Globus pallidus (tissue), 1 donor: ENCODE results near the gene CCNB1.
A peak's percentile ranks its signal among the peaks of the same experiment; 100 is the strongest.
"Not testable (repeated sequence)": the region's sequence is repeated elsewhere in the genome, so short reads cannot be mapped to it uniquely, and the experiment has no call there.

ENCODE experiments used
- DNase-seq: peaks from one replicate; pipeline ENCODE4 v3.0.0-alpha.2; 2015; ENCODE audit warnings: low spot score

Gene CCNB1

DNA sequence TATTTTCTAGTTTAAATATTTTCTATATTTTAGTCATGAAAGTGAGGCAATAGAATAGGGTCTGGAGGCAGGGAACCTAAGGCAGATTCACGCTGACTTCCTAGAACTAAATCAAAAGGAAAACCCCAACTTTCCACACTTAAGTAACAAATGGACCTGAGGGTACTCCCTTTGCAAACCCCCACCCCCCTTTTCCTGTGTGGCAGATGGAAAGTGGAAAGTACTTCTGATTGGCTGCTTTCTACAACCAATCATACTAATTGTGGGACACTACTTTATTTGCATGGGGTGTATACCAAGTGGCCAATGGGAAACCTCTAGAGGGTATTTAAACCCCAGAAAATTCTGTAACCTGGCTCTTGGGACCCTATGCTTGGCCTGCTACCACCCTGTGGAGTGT is 17.7 kb downstream of the CCNB1 start:
- no peak for DNase-seq

DNA sequence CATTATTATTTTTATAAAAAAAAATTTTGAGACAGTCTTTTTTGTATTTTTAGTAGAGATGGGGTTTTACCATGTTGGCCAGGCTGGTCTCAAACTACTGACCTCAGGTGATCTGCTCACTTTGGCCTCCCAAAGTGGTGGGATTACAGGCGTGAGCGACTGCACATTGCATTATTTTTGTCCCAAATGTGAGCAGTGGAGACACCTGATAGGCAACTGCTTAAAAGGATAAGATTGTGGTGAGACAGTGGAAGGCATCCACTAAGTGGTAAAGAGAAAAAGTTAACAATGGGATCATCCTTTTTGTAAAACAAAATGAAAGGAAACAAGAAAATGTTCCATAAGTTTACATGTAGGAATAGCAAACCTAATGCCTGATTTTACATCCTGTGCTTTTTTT is 20.4 kb downstream of the CCNB1 start:
- no peak for DNase-seq

DNA sequence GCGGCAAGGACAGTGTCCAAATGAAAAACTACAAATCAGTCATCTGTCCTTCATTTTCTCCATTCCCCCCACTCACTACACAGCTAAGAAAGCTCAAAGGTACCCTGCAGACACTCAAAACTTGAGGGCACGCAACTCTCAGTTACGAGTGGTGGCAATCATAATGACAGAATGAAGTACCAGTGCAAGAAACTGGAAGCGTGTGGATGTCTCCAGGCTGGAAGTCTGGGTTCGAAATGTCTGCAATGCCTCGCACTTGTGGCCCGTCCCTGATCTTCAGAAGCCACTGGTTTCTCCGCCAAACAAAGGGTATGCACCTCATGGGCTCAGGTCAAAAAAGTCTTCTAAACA is 21.8 kb downstream of the CCNB1 start:
- no peak for DNase-seq

DNA sequence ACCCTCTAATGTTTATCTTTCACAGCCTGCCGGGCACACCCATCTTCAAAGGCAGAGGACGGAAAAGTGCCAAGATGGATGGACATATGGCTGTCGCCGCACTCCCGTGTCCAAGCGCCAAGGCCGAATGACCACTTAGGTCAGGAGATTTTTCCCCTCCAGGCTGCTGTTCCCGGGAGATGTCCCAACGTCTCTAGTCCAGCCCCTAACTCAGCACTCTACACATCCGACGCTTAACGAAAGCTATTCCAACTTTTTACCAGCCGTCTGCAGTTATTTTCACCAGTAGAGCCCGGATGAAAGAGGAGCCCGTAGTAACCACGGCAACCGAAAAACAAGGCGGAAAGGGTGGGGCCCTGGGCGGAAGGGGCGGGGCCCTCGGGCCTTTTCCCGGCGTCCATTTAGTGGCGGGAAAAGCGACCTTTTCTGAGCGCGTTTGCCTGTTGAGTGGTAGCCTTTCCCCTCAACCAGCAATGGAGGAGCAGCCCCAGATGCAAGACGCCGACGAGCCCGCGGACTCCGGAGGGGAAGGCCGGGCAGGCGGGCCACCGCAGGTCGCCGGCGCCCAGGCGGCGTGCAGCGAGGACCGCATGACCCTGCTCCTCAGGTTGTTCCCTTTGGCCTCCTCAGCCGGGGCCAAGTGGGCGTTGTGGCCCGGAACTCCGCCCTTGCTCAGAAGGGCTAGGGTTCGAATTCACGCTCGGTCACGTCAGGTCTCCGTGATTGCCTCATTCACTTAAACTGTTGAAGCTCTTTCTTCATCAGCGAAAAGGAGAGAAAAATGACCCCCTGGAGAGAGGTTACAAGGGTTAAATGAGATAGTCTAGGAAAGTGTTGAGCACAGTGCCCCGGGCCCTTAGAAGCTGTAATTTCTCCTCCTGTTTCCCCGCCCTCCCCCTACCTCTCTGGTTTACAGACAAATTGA is 22.5 kb downstream of the CCNB1 start, which contains the start of gene CENPH:
TSS of gene CENPH (plus strand) at position 422 of the 925 bp plus-strand sequence. CDS start at position 474, 52 bp downstream.
- DNase-seq = peak; percentile 79

DNA sequence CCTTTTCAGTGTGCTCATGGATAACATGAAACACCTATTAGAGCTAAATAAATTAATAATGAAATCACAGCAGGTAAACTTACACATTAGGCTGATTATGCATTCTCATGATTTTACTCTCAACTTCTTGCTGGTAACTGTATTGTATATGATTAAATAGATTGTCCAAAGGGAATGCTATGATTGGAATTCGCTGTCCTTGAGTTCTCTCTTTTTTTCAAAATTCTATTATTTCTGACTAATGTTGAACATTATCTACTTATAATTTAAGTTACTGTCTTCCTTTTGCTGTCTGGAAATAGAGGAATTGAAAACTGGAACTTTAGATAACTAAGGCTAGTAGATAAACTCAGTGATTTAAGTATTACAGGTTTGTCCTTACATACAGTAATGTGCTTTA is 35.5 kb downstream of the CCNB1 start:
- DNase-seq = no peak

DNA sequence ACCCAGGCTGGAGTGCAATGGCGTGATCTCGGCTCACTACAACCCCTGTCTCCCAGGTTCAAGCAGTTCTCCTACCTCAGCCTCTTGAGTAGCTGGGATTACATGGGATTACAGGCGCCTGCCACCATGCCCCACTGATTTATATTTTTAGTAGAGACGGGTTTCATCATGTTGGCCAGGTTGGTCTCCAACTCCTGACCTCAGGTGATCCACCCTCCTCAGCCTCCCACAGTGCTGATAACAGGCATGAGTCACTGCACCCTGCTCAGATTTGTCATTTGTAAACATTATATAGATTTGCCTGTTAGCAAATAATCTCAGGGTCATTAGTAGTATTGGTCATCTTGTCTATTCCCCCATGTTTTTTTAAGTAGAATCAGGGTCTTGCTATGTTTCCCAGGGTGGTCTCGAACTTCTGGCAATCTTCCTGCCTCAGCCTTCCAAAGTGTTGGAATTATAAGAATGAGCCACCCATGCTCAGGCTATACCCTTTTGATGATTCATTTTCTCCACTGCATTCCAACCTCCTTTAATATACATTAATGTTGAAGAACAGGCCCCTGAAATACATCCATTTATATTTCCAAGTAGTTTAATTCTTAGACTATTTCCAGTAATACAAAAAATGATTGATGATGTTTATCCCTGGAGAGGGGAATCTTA is 39.7 kb downstream of the CCNB1 start:
- DNase-seq = no peak

DNA sequence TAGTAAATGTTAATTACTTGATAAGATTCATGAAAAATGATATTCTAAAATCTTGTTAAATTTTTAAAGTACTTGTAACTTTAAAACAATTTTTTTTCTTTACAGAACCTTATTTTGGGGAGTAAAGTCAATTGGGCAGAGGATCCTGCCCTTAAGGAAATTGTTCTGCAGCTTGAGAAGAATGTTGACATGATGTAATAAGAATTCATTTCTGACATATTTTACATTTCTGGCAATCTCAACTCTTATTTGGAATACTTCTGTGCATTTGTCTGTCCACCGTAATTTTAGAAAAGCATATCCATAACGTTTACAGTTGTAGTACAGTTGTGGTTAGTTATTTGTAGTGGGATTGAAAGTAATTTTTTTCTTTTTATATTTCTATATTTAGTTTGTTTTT is 42.7 kb downstream of the CCNB1 start:
- no peak for DNase-seq

DNA sequence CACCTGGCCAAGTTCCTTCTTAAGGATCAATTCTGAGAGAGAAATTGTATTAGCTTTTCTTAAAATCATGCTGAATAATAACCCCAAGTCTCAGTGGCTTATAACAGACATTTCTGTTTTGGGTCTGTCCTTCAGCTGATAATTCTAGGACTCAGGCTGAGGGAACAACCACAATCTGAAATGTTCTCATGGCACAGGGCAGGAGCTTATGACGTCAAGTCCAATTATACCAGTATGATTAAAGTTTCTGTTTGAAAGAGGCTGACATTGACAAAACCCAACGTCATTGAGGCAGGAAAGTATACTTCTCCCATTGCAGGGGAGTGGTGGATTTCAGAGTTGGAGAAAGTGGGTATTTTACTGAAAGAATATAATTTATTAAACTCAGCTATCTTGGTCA is 44.2 kb downstream of the CCNB1 start:
- no peak for DNase-seq

DNA sequence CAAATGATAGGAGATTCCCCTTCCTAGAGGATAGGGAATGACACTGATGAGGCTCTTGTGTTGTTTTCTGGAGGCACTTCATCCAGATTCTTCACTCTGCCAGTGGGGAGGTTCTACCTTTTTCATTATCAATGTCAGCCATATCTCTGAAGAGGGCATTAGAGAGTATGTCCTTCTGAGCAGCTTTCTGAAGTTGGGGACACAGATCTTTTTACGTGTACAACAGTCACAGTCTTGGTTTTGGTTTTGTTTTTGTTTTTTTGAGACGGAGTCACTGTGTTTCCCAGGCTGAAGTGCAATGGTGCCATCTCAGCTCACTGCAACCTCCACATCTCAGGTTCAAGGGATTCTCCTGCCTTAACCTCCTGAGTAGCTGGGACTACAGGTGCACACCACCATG is 45.1 kb downstream of the CCNB1 start:
- no peak for DNase-seq

DNA sequence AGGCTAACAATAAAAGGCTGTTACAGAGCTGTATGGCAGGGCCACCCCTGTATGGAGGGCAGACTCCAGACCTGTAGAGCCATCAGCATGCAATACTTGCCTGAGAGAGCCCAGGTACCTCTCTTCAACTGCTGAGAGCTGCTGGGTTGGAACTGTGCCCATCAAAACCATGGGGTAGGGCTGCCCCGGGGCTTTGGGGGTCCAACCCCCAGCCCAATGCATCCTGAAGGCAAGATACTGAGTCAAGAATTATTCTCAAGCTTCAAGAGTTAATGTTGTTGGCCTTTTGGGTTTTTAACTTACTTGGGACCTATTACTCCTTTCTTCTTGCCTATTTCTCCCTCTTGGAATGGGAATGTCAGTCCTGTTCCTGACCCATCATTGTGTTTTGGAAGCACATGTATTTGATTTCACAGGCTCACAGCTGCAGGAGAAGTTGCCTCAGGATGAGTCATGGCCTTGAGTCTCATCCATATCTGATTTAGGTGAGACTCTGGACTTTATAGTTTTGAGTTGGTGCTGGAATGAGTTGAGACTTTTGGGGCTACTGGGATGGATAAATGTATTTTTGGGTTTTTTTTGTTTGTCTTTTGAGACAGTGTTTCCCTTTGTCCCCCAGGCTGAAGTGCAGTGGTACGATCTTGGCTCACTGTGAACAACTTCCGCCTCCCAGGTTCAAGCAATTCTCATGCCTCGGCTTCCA is 46.7 kb downstream of the CCNB1 start:
- no peak for DNase-seq

DNA sequence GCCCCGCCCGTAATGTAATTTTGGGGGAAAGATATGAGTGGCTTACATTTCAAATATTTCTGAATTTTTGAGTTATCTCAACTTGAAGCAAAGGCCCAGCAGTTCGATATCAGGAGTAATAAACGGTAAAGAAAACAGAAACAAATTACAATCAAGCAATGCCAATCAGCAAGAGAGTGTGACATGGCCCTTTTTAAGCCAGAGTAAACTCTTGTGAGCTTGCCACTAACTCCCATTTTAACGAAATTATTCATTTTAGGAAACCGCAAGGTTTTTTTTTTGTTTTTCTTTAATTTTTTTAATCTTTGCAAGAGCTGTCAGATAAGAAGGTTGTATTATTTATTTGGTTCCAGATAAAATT is 50.2 kb downstream of the CCNB1 start:
- DNase-seq = no peak

DNA sequence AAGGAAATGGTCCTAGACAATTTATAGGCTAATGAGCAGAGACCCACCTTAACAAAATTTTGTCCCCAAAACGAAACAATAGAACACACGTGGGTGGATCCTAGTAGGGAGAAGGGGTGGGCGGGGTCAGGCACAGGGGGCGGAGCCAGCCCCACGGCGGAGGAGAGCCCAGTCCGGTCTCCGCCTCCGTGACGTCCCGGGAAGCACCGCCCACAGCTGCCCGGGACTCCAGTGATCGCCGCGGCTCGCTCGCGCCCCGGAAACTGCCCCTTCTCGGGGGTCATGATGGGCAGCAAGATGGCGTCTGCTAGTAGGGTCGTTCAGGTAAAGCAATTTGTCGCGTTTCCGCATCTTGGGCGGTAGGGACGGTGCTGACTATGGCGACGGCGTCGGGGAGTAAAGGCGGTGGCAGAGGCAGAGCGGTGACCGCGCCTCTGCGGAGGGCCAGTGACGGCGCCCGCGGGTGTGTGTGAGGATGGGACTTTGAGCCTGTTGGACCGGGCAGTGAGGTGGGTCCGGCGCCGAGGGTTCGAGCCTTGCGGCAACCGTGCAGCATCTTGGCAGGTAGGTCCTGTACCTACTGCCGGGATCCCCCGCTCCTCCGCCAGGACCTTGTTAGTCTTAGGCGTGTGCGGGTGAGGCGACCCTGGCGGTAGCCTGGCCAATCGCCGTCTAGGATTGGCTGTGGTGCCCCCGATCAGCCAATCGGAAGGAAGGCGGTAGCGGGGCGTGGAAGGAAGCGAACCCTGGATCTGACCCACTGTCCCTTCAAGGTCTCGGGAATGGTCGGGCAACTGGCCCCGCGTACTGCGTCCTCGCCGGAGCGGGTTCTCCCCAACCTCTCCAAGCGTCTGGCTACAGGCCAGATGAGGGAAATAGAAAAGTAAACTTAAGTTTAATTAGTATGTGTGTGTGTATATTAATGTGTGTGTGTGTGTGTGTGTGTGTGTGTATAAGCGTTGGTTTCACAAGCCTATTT is 50.9 kb downstream of the CCNB1 start:
- peak; percentile 96 for DNase-seq

DNA sequence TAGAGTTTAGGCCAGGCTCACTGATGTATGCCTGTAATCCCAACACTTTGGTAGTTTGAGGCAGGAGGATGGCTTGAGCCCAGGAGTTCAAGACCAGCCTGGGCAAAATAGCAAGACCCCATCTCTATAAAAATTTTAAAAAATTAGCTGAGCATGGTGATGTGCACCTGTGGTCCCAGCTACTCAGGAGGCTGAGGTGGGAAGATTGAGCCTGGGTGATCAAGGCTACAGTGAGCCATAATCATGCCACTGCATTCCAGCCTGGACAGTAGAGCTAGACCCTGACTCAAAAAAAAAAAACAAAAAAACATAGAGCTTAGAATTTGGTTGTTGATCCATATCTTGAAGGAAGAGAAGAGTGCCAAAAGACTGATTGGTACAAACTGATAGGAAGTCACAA is 53.0 kb downstream of the CCNB1 start:
- no peak for DNase-seq

DNA sequence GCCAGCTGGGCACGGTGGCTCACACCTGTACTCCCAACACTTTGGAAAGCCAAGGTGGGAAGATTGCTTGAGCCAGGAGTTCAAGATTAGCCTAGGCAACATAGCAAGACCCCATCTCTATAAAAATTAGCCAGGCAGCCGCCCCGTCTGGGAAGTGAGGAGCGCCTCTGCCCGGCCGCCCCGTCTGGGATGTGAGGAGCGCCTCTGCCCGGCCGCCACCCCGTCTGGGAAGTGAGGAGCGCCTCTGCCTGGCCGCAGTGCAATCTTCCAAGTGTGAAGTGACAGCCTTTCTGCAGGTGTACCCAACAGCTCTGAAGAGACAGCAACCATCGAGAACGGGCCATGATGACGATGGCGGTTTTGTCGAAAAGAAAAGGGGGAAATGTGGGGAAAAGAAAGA is 53.4 kb downstream of the CCNB1 start:
- DNase-seq = not testable (repeated sequence)

DNA sequence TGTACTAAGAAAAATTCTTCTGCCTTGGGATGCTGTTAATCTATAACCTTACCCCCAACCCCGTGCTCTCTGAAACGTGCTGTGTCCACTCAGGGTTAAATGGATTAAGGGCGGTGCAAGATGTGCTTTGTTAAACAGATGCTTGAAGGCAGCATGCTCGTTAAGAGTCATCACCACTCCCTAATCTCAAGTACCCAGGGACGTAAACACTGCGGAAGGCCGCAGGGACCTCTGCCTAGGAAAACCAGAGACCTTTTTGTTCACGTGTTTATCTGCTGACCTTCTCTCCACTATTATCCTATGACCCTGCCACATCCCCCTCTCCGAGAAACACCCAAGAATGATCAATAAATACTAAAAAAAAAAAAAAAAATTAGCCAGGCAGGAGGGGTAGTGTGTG is 53.9 kb downstream of the CCNB1 start:
- DNase-seq = not testable (repeated sequence)

DNA sequence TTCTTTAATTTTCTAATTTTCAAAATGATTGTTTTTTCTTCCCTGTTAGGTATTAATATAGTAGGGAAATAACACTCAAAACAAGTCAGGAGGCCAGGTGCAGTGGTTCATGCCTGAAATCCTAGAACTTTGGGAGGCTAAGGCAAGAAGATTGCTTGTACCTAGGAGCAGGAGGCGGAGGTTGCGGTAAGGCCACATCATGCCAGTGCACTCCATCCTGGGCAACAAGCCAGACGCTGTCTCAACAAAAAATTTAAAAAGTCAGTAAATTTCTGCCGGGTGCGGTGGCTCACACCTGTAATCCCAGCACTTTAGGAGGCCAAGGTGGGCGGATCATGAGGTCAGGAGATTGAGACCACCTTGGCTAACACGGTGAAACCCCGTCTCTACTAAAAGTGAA is 57.6 kb downstream of the CCNB1 start:
- DNase-seq = no peak

DNA sequence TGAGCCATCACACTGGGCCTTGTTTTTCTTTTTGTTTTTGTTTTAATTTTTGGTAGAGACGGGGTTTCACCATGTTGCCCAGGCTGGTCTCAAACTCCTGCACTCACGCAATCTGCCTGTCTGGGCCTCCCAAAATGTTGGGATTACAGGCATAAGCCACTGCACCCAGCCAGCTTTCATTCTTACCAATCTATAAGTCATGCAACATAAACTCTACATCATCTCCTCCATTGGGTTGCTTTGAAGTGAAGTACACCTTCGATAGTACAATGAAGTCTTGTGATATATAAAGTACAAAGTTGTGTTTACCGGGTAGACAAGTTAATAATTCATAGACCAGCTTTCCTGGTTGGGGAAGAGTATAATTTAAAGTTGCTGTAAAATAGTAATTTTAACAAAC is 58.9 kb downstream of the CCNB1 start:
- no peak for DNase-seq
